A549 (cell line): ENCODE measurements around the gene TGOLN2. TPM values are rescaled to one million over a fixed set of nuclear protein-coding genes. Genes with fewer than 3 reads are reported as not detected.

Experiments used
- polyA plus RNA-seq, 4 experiments: library from polyadenylated mRNA; depleted of rRNA in 3 of 4; stranded (reverse); fragments of >200 nt; fragmentation: RNase III in 1 of 4; extraction: RNeasy Plus Mini Kit Qiagen cat#74134 plus additional on column Dnase treatment in 1 of 4; gene quantifications; 2 replicates in 3 of 4; 3 replicates in 1 of 4; pipeline ENCODE4 v1.2.3, GENCODE V29; 2011 to 2017
- small RNA-seq, 6 experiments: library from RNA; depleted of rRNA; stranded (forward); fragments of <200 nt; gene quantifications; one replicate each; pipeline ENCODE3, GENCODE V24; 2012

The TGOLN2 gene
- polyA plus RNA-seq, 2 of the 4 experiments (the other 2 are of a cell fraction) = 97.1 to 177 TPM

Small RNA genes lying within 50 kb of the gene (small RNA-seq; reads per million reads assigned to genes)
- 0 reads per million in 6 experiments for gene AC062037.1
- gene RF00019 = 0 reads per million in 6 experiments
- gene RN7SL113P = 0 reads per million in 6 experiments

Other genes with a start within 250 kb of the TGOLN2 start
- gene TCF7L1, start 194.6 kb downstream of the TGOLN2 start, polyA plus RNA-seq (2011; rRNA removed) = 0.68 and 0.95 TPM in 2 replicates
- gene TCF7L1, start 194.6 kb downstream of the TGOLN2 start, polyA plus RNA-seq (2017; fragmentation: RNase III; extraction: RNeasy Plus Mini Kit Qiagen cat#74134 plus additional on column Dnase treatment) = 4.1 to 5.0 TPM (median 4.4 TPM) in 3 replicates
- 51.6 and 52.3 TPM in 2 replicates for gene RETSAT, start 26.5 kb upstream of the TGOLN2 start, polyA plus RNA-seq (2011; rRNA removed)
- gene RETSAT, start 26.5 kb upstream of the TGOLN2 start, polyA plus RNA-seq (2017; fragmentation: RNase III; extraction: RNeasy Plus Mini Kit Qiagen cat#74134 plus additional on column Dnase treatment) = 40.8 to 43.3 TPM (median 42.3 TPM) in 3 replicates
- 29.9 and 31.9 TPM in 2 replicates for gene ELMOD3, start 26.8 kb upstream of the TGOLN2 start, polyA plus RNA-seq (2011; rRNA removed)
- gene ELMOD3, start 26.8 kb upstream of the TGOLN2 start, polyA plus RNA-seq (2017; fragmentation: RNase III; extraction: RNeasy Plus Mini Kit Qiagen cat#74134 plus additional on column Dnase treatment) = 14.6 to 17.8 TPM (median 15.3 TPM) in 3 replicates
- gene CAPG, start 82.4 kb upstream of the TGOLN2 start, polyA plus RNA-seq (2011; rRNA removed) = 81.0 and 94.6 TPM in 2 replicates
- gene CAPG, start 82.4 kb upstream of the TGOLN2 start, polyA plus RNA-seq (2017; fragmentation: RNase III; extraction: RNeasy Plus Mini Kit Qiagen cat#74134 plus additional on column Dnase treatment) = 53.0 to 61.3 TPM (median 57.5 TPM) in 3 replicates
- gene SH2D6, start 90.7 kb upstream of the TGOLN2 start, polyA plus RNA-seq (2011; rRNA removed) = 1.3 and 1.8 TPM in 2 replicates
- 1.4 to 1.5 TPM (median 1.4 TPM) in 3 replicates for gene SH2D6, start 90.7 kb upstream of the TGOLN2 start, polyA plus RNA-seq (2017; fragmentation: RNase III; extraction: RNeasy Plus Mini Kit Qiagen cat#74134 plus additional on column Dnase treatment)
- gene MAT2A, start 211.2 kb upstream of the TGOLN2 start, polyA plus RNA-seq (2011; rRNA removed) = 1,024 and 1,329 TPM in 2 replicates
- gene MAT2A, start 211.2 kb upstream of the TGOLN2 start, polyA plus RNA-seq (2017; fragmentation: RNase III; extraction: RNeasy Plus Mini Kit Qiagen cat#74134 plus additional on column Dnase treatment) = 370 to 430 TPM (median 400 TPM) in 3 replicates
- 39.0 and 49.6 TPM in 2 replicates for gene GGCX, start 233.5 kb upstream of the TGOLN2 start, polyA plus RNA-seq (2011; rRNA removed)
- 48.7 to 58.5 TPM (median 55.1 TPM) in 3 replicates for gene GGCX, start 233.5 kb upstream of the TGOLN2 start, polyA plus RNA-seq (2017; fragmentation: RNase III; extraction: RNeasy Plus Mini Kit Qiagen cat#74134 plus additional on column Dnase treatment)
- gene VAMP8, start 249.6 kb upstream of the TGOLN2 start, polyA plus RNA-seq (2011; rRNA removed) = 38.3 and 41.1 TPM in 2 replicates
- 17.7 to 22.4 TPM (median 18.5 TPM) in 3 replicates for gene VAMP8, start 249.6 kb upstream of the TGOLN2 start, polyA plus RNA-seq (2017; fragmentation: RNase III; extraction: RNeasy Plus Mini Kit Qiagen cat#74134 plus additional on column Dnase treatment)